ENCODE results near the gene KANSL2. TPM values are rescaled to one million over a fixed set of nuclear protein-coding genes. Genes with fewer than 3 reads are reported as not detected.
A peak's percentile ranks its signal among the peaks of the same experiment; 100 is the strongest.

Gene KANSL2
- total RNA-seq, 1 donor from 2014 or later, result 26.3 TPM

GRCh38 chr12:48613321-48613720, 68.7 kb downstream of the KANSL2 start:
- no peak for DNase-seq (ENCODE audit: extremely low spot score, unreplicated experiment)
- no peak for TF ChIP-seq CTCF (IDR thresholded peaks at IDR 0.05)
- no peak overlapping the region for H3K4me3 Mint-ChIP-seq (ENCODE audit: unreplicated experiment)
- peaks cover 25% of the 10 kb centered on the region for H3K27me3 Mint-ChIP-seq (ENCODE audit: unreplicated experiment)
- H3K4me1 Mint-ChIP-seq (ENCODE audit: unreplicated experiment), result no peaks in the 10 kb centered on the region
- H3K9me3 Mint-ChIP-seq (ENCODE audit: unreplicated experiment), result peaks cover 37% of the 10 kb centered on the region
- no peaks in the 10 kb centered on the region for H3K36me3 Mint-ChIP-seq (ENCODE audit: unreplicated experiment)
- no peak overlapping the region for H3K27ac Mint-ChIP-seq (ENCODE audit: unreplicated experiment)

Small RNA genes within 50 kb of the gene (microRNA-seq; reads per million reads assigned to microRNA genes)
- gene MIR1291 (ENCODE audit: unreplicated experiment), result 15.3 reads per million, percentile 24 among the genes with 10 or more reads in this experiment

Other genes with a start within 250 kb of the KANSL2 start
- gene ANP32D, start 209.7 kb downstream of the KANSL2 start, total RNA-seq, result not detected in 2 replicates
- gene C12orf54, start 199.7 kb downstream of the KANSL2 start, total RNA-seq, result not detected in 2 replicates
- not detected in 2 replicates for gene OR8S1, start 156.6 kb downstream of the KANSL2 start, total RNA-seq
- not detected in 2 replicates for gene LALBA, start 112.2 kb downstream of the KANSL2 start, total RNA-seq
- gene CCNT1, start 34.5 kb upstream of the KANSL2 start, total RNA-seq, result 32.9 and 33.8 TPM in 2 replicates
- gene ADCY6, start 106.9 kb upstream of the KANSL2 start, total RNA-seq, result 71.7 and 71.9 TPM in 2 replicates
- 66.5 and 83.3 TPM in 2 replicates for gene CACNB3, start 136.3 kb upstream of the KANSL2 start, total RNA-seq
- gene DDX23, start 169.9 kb upstream of the KANSL2 start, total RNA-seq, result 67.3 and 72.2 TPM in 2 replicates
- 0.89 and 1.0 TPM in 2 replicates for gene RND1, start 183.6 kb upstream of the KANSL2 start, total RNA-seq
- 16.2 and 16.4 TPM in 2 replicates for gene FKBP11, start 243.3 kb upstream of the KANSL2 start, total RNA-seq